KMS-11 (cell line): Measurements from ENCODE around the gene CACNA2D1.

Experiments
- H2AFZ ChIP-seq: fragments of 200-600 bp; sonication (generic); 2 replicates; pipeline ENCODE4 v1.6.1; 2016; ENCODE audit warnings: antibody characterized with exemption, mixed run types, low read depth
- H3K27ac ChIP-seq: fragments of 200-600 bp; sonication (generic); 2 replicates; pipeline ENCODE4 v1.6.1; 2016; ENCODE audit warnings: mild to moderate bottlenecking, mixed run types
- H3K27me3 ChIP-seq: fragments of 200-600 bp; sonication (generic); 2 replicates; pipeline ENCODE4 v1.6.1; 2017; ENCODE audit warnings: mild to moderate bottlenecking, low read depth, mixed run types, moderate library complexity; ENCODE audit not compliant: insufficient read depth
- H3K36me3 ChIP-seq: fragments of 200-600 bp; sonication (generic); 2 replicates; pipeline ENCODE4 v1.6.1; 2017; ENCODE audit warnings: mild to moderate bottlenecking, mixed run types; ENCODE audit not compliant: insufficient read depth
- H3K4me1 ChIP-seq: fragments of 200-600 bp; sonication (generic); 2 replicates; pipeline ENCODE4 v1.6.1; 2016; ENCODE audit warnings: mild to moderate bottlenecking, low read depth, mixed run types; ENCODE audit not compliant: poor library complexity, severe bottlenecking
- H3K4me2 ChIP-seq: fragments of 200-600 bp; sonication (generic); 2 replicates; pipeline ENCODE4 v1.7.0; 2016; ENCODE audit warnings: mild to moderate bottlenecking, mixed run types
- H3K4me3 ChIP-seq: fragments of 200-600 bp; sonication (generic); IDR thresholded peaks from 2 replicates; pipeline ENCODE4 v1.6.1; 2017; ENCODE audit warnings: low read depth, low read length, mixed read lengths; ENCODE audit not compliant: insufficient read depth
- H3K79me2 ChIP-seq: fragments of 200-600 bp; sonication (generic); 2 replicates; pipeline ENCODE4 v1.6.1; 2016; ENCODE audit warnings: low read depth, mixed run types; ENCODE audit not compliant: insufficient read depth
- H3K9ac ChIP-seq: fragments of 200-600 bp; sonication (generic); 2 replicates; pipeline ENCODE4 v1.6.1; 2016; ENCODE audit warnings: mild to moderate bottlenecking, mixed run types
- H4K20me1 ChIP-seq: fragments of 200-600 bp; sonication (generic); 2 replicates; pipeline ENCODE4 v1.6.1; 2016; ENCODE audit warnings: mild to moderate bottlenecking, mixed run types; ENCODE audit not compliant: insufficient read depth
- TF ChIP-seq, protein P1 (sequence below): fragments of 200-600 bp; sonication (generic); conservative IDR thresholded peaks from 2 replicates; pipeline ENCODE4 v1.6.1; 2017; ENCODE audit warnings: low read depth, mild to moderate bottlenecking, antibody characterized with exemption, low read length, moderate library complexity, mixed read lengths

Gene CACNA2D1

DNA sequence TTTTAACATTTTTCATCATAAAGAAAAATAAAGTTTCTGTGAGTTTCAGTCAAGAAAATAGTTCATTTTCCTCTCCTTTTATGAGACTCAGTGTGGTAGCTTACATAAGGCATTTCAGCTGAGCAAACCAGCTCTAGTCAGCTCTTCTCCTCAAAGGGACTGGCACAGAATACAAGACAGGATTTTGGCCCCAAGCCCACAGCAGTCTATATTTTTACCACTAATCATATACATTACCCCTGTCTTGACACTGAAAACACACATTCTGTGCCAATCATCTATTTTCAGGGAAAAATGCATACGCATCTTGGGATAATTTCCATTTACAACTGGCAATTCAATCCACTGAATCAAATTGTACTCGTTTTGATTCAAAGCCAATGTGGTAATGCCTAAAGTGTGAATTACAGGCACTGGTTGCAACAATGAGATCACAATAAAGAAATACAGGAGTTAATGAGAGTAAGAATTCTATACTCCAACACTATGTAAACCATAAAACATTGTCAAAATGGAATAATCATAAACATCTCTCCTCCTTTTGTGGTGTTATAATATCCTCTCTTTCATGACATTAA lies 186.4 kb downstream of the CACNA2D1 start:
- H4K20me1 ChIP-seq: no peaks in the 10 kb centered on the region
- H3K4me1 ChIP-seq: no peaks in the 10 kb centered on the region
- no peaks in the 10 kb centered on the region for H3K27me3 ChIP-seq
- TF ChIP-seq, protein P1, sequence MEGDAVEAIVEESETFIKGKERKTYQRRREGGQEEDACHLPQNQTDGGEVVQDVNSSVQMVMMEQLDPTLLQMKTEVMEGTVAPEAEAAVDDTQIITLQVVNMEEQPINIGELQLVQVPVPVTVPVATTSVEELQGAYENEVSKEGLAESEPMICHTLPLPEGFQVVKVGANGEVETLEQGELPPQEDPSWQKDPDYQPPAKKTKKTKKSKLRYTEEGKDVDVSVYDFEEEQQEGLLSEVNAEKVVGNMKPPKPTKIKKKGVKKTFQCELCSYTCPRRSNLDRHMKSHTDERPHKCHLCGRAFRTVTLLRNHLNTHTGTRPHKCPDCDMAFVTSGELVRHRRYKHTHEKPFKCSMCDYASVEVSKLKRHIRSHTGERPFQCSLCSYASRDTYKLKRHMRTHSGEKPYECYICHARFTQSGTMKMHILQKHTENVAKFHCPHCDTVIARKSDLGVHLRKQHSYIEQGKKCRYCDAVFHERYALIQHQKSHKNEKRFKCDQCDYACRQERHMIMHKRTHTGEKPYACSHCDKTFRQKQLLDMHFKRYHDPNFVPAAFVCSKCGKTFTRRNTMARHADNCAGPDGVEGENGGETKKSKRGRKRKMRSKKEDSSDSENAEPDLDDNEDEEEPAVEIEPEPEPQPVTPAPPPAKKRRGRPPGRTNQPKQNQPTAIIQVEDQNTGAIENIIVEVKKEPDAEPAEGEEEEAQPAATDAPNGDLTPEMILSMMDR: no peak
- no peak overlapping the region for H2AFZ ChIP-seq
- no peaks in the 10 kb centered on the region for H3K36me3 ChIP-seq
- no peak overlapping the region for H3K9ac ChIP-seq
- H3K27ac ChIP-seq: no peak overlapping the region
- no peak overlapping the region for H3K4me2 ChIP-seq
- no peak overlapping the region for H3K4me3 ChIP-seq
- H3K79me2 ChIP-seq: no peaks in the 10 kb centered on the region

DNA sequence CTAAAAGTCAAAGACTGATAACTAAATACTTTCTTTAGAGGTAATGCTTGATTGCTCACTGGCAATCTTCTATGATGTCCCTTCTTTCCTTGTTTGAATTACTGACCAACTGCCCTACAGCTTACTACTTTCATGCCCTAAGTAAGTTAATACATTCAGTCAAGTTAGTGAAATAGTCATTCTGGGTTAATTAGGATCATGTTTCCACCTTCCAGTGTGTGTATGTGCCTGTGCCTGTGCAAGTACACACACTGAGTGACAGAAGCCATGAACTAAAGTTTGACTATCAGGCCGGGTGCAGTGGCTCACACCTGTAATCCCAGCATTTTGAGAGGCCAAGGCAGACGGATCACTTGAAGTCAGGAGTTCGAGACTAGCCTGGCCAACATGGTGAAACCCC lies 187.9 kb downstream of the CACNA2D1 start:
- H3K4me3 ChIP-seq: no peak overlapping the region
- no peak overlapping the region for H3K4me2 ChIP-seq
- no peaks in the 10 kb centered on the region for H3K4me1 ChIP-seq
- H3K27ac ChIP-seq: no peak overlapping the region
- no peak overlapping the region for H3K9ac ChIP-seq
- H3K27me3 ChIP-seq: no peaks in the 10 kb centered on the region
- no peaks in the 10 kb centered on the region for H3K79me2 ChIP-seq
- no peaks in the 10 kb centered on the region for H3K36me3 ChIP-seq
- H2AFZ ChIP-seq: no peak overlapping the region
- no peaks in the 10 kb centered on the region for H4K20me1 ChIP-seq
- TF ChIP-seq, protein P1: no peak

DNA sequence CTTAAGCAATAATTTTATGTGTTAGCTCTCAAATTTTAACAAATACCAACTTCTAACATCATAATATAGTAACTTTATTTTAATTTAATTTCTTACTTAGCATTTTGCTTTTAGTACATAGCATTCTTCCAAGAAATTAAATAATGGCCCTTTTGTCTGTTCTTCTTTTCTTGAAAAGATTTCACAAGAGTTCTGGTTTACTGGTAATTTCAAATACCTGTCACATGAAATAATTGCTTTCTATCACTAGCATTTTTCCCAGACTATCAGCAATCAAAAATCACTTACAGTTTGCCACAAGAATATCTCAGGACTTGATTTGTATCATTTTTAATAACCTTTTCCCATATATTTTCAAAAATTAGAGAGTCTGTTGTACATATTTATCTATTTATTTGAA lies 193.0 kb downstream of the CACNA2D1 start:
- no peak overlapping the region for H3K27ac ChIP-seq
- no peaks in the 10 kb centered on the region for H3K79me2 ChIP-seq
- no peak overlapping the region for H2AFZ ChIP-seq
- no peaks in the 10 kb centered on the region for H3K27me3 ChIP-seq
- no peak overlapping the region for H3K9ac ChIP-seq
- no peaks in the 10 kb centered on the region for H3K36me3 ChIP-seq
- no peak overlapping the region for H3K4me2 ChIP-seq
- peaks cover 6% of the 10 kb centered on the region for H3K4me1 ChIP-seq
- H4K20me1 ChIP-seq: no peaks in the 10 kb centered on the region
- H3K4me3 ChIP-seq: no peak overlapping the region
- TF ChIP-seq, protein P1: no peak

DNA sequence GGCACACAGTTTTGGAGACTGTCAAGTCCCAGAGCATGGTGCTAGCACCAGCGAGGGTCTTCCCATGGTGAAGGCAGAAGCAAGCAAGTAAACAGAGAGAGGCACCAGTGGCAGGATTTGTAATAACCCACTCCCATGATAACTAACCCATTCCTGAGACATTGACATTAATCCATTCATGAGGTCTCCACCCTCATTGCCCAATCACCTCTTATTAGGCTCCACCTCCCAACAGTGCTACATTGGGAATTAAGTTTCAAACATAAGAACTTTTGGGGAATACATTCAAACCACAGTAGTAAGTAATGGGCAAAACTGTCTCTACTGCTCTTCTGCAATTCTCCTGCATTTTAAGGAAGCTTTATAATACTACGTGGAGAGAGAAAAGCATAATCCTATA lies 193.6 kb downstream of the CACNA2D1 start:
- TF ChIP-seq, protein P1: no peak
- Histone ChIP-seq H4K20me1 (no peaks in the 10 kb centered on the region), H2AFZ (no peak overlapping the region), H3K36me3 (no peaks in the 10 kb centered on the region), H3K4me1 (peaks cover 6% of the 10 kb centered on the region), H3K27ac (no peak overlapping the region), H3K9ac (no peak overlapping the region), H3K4me3 (no peak overlapping the region), H3K27me3 (no peaks in the 10 kb centered on the region), H3K4me2 (no peak overlapping the region), H3K79me2 (no peaks in the 10 kb centered on the region)
